ENCODE results near the gene ITPRIPL2.

Gene ITPRIPL2

GRCh38 chr16:19102187-19102872, 11.4 kb upstream of the ITPRIPL2 start:
- Histone ChIP-seq H3K9me3 (ENCODE audit: insufficient read depth, low read length) (0 out of 2 replicates have a peak, but pooled peaks cover 5% of the 10 kb centered on the region), H3K4me3 (ENCODE audit: low read length) (no peak overlapping the region), H3K9ac (ENCODE audit: low read length) (no peak overlapping the region), H3K79me2 (ENCODE audit: low read length) (no peaks in the 10 kb centered on the region), H2AFZ (ENCODE audit: low read depth, low read length) (no peak overlapping the region), H3K27ac (ENCODE audit: low read length) (no peak overlapping the region), H3K36me3 (replicated peaks; ENCODE audit: low read depth, low read length) (no peaks in the 10 kb centered on the region), H3K4me1 (ENCODE audit: low read length) (peaks cover 2% of the 10 kb centered on the region), H3K4me2 (ENCODE audit: low read length) (no peak overlapping the region), H4K20me1 (ENCODE audit: insufficient read depth, low read length) (no peaks in the 10 kb centered on the region; the same call in 1 of the 2 replicates), H3K27me3 (ENCODE audit: low read depth, low read length) (no peaks in the 10 kb centered on the region)
- TF ChIP-seq CTCF (IDR thresholded peaks at IDR 0.05; ENCODE audit: low read depth, low read length), result no peak

- peaks cover 14% of the 10 kb centered on the region for H3K4me1 ChIP-seq (ENCODE audit: low read length)
- no peak for TF ChIP-seq EZH2phosphoT487 (IDR thresholded peaks at IDR 0.05; ENCODE audit: low read depth)
- H2AFZ ChIP-seq (ENCODE audit: low read depth, low read length), result no peak overlapping the region
- no peaks in the 10 kb centered on the region for H3K27me3 ChIP-seq (ENCODE audit: low read depth, low read length)
- H3K9ac ChIP-seq (ENCODE audit: low read length), result no peak overlapping the region
- no peaks in the 10 kb centered on the region for H3K36me3 ChIP-seq (replicated peaks; ENCODE audit: low read depth, low read length)
- H3K79me2 ChIP-seq (ENCODE audit: low read length), result no peaks in the 10 kb centered on the region
- H3K9me3 ChIP-seq (ENCODE audit: insufficient read depth, low read length), result no peaks in the 10 kb centered on the region
- no peaks in the 10 kb centered on the region; the same call in 1 of the 2 replicates for H4K20me1 ChIP-seq (ENCODE audit: insufficient read depth, low read length)
- H3K27ac ChIP-seq (ENCODE audit: low read length), result no peak overlapping the region
- H3K4me2 ChIP-seq (ENCODE audit: low read length), result no peak overlapping the region
- no peak overlapping the region for H3K4me3 ChIP-seq (ENCODE audit: low read length)
Measured at GRCh38 chr16:19104607-19105006, 9.2 kb upstream of the ITPRIPL2 start.

GRCh38 chr16:19105131-19105530, 8.6 kb upstream of the ITPRIPL2 start:
- no peak for TF ChIP-seq EZH2phosphoT487 (IDR thresholded peaks at IDR 0.05; ENCODE audit: low read depth)
- TF ChIP-seq CTCF (IDR thresholded peaks at IDR 0.05; ENCODE audit: low read depth, low read length), result no peak
- H3K79me2 ChIP-seq (ENCODE audit: low read length), result no peaks in the 10 kb centered on the region
- H2AFZ ChIP-seq (ENCODE audit: low read depth, low read length), result no peak overlapping the region
- no peak overlapping the region for H3K4me2 ChIP-seq (ENCODE audit: low read length)
- no peaks in the 10 kb centered on the region for H3K36me3 ChIP-seq (replicated peaks; ENCODE audit: low read depth, low read length)
- H3K9me3 ChIP-seq (ENCODE audit: insufficient read depth, low read length), result no peaks in the 10 kb centered on the region
- H3K9ac ChIP-seq (ENCODE audit: low read length), result no peak overlapping the region
- no peak overlapping the region for H3K27ac ChIP-seq (ENCODE audit: low read length)
- H3K4me3 ChIP-seq (ENCODE audit: low read length), result no peak overlapping the region
- H3K27me3 ChIP-seq (ENCODE audit: low read depth, low read length), result no peaks in the 10 kb centered on the region
- H3K4me1 ChIP-seq (ENCODE audit: low read length), result peaks cover 14% of the 10 kb centered on the region
- no peaks in the 10 kb centered on the region; the same call in 1 of the 2 replicates for H4K20me1 ChIP-seq (ENCODE audit: insufficient read depth, low read length)

- no peak overlapping the region for H3K4me3 ChIP-seq (ENCODE audit: low read length)
- no peaks in the 10 kb centered on the region for H3K9me3 ChIP-seq (ENCODE audit: insufficient read depth, low read length)
- H4K20me1 ChIP-seq (ENCODE audit: insufficient read depth, low read length), result no peaks in the 10 kb centered on the region; the same call in 1 of the 2 replicates
- no peak overlapping the region for H3K4me2 ChIP-seq (ENCODE audit: low read length)
- no peak for TF ChIP-seq CTCF (IDR thresholded peaks at IDR 0.05; ENCODE audit: low read depth, low read length)
- TF ChIP-seq EZH2phosphoT487 (IDR thresholded peaks at IDR 0.05; ENCODE audit: low read depth), result no peak
- H3K27ac ChIP-seq (ENCODE audit: low read length), result no peak overlapping the region
- H3K79me2 ChIP-seq (ENCODE audit: low read length), result no peaks in the 10 kb centered on the region
- H2AFZ ChIP-seq (ENCODE audit: low read depth, low read length), result no peak overlapping the region
- no peak overlapping the region for H3K9ac ChIP-seq (ENCODE audit: low read length)
- H3K36me3 ChIP-seq (replicated peaks; ENCODE audit: low read depth, low read length), result no peaks in the 10 kb centered on the region
- H3K27me3 ChIP-seq (ENCODE audit: low read depth, low read length), result no peaks in the 10 kb centered on the region
- peaks cover 14% of the 10 kb centered on the region for H3K4me1 ChIP-seq (ENCODE audit: low read length)
Measured at GRCh38 chr16:19105891-19106624, 7.7 kb upstream of the ITPRIPL2 start.
